Astrocyte (in vitro differentiated cells and primary cell): ENCODE results near the gene CAPZB. TPM values are rescaled to one million over a fixed set of nuclear protein-coding genes. Genes with fewer than 3 reads are reported as not detected.

Experiments
- DNase-seq: peaks from one replicate; pipeline ENCODE4 v3.0.0-alpha.2; 2010; ENCODE audit warnings: low read depth
- FAIRE-seq: peaks from 2 replicates; lab custom pipeline; 2011; peaks lifted over from hg19 to GRCh38; lab: Jason Lieb, UNC
- H2AFZ ChIP-seq: 2 replicates; pipeline ENCODE4 v1.6.0; 2012; ENCODE audit warnings: low read depth, low read length, inconsistent platforms
- H3K27ac ChIP-seq: 2 replicates; pipeline ENCODE4 v1.5.1; 2011; ENCODE audit warnings: low read depth, low read length, inconsistent platforms
- H3K27me3 ChIP-seq: 2 replicates; pipeline ENCODE4 v1.6.0; 2011; ENCODE audit warnings: low read length, inconsistent platforms; ENCODE audit not compliant: insufficient read depth
- H3K36me3 ChIP-seq: 2 replicates; pipeline ENCODE4 v1.5.1; 2011; ENCODE audit warnings: low read length, inconsistent platforms; ENCODE audit not compliant: insufficient read depth
- H3K4me1 ChIP-seq: 2 replicates; pipeline ENCODE4 v1.5.1; 2011; ENCODE audit warnings: low read length, inconsistent platforms; ENCODE audit not compliant: insufficient read depth
- H3K4me2 ChIP-seq: 2 replicates; pipeline ENCODE4 v1.6.0; 2012; ENCODE audit warnings: low read length, inconsistent platforms
- H3K4me3 ChIP-seq: 2 replicates; pipeline ENCODE4 v1.5.1; 2011; ENCODE audit warnings: low read depth, mild to moderate bottlenecking, low read length, inconsistent platforms; ENCODE audit not compliant: insufficient read depth
- H3K79me2 ChIP-seq: 2 replicates; pipeline ENCODE4 v1.6.0; 2012; ENCODE audit warnings: mild to moderate bottlenecking, low read length, inconsistent platforms; ENCODE audit not compliant: insufficient read depth
- H3K9ac ChIP-seq: 2 replicates; pipeline ENCODE4 v1.6.0; 2012; ENCODE audit warnings: mild to moderate bottlenecking, low read length, inconsistent platforms
- H3K9me3 ChIP-seq: 2 replicates; pipeline ENCODE4 v1.5.1; 2012; ENCODE audit warnings: low read depth, mild to moderate bottlenecking, low read length, inconsistent platforms; ENCODE audit not compliant: insufficient read depth
- H4K20me1 ChIP-seq: 2 replicates; pipeline ENCODE4 v1.6.0; 2012; ENCODE audit warnings: low read length, inconsistent platforms; ENCODE audit not compliant: insufficient read depth
- H3K27ac Mint-ChIP-seq: one replicate; pipeline ENCODE4 v1.8.0; 2021; ENCODE audit warnings: mild to moderate bottlenecking, mixed read lengths; ENCODE audit not compliant: unreplicated experiment
- H3K27me3 Mint-ChIP-seq: one replicate; pipeline ENCODE4 v1.8.0; 2021; ENCODE audit warnings: low read depth, mixed read lengths; ENCODE audit not compliant: unreplicated experiment
- H3K36me3 Mint-ChIP-seq: one replicate; pipeline ENCODE4 v1.8.0; 2021; ENCODE audit warnings: low read depth, mixed read lengths; ENCODE audit not compliant: unreplicated experiment
- H3K4me1 Mint-ChIP-seq: one replicate; pipeline ENCODE4 v1.8.0; 2021; ENCODE audit warnings: low read depth, mixed read lengths; ENCODE audit not compliant: unreplicated experiment
- H3K4me3 Mint-ChIP-seq: one replicate; pipeline ENCODE4 v1.8.0; 2021; ENCODE audit warnings: mild to moderate bottlenecking, moderate library complexity, mixed read lengths; ENCODE audit not compliant: unreplicated experiment
- H3K9me3 Mint-ChIP-seq: one replicate; pipeline ENCODE4 v1.8.0; 2021; ENCODE audit warnings: mild to moderate bottlenecking, mixed read lengths; ENCODE audit not compliant: unreplicated experiment
- EZH2 ChIP-seq: IDR thresholded peaks from 2 replicates; pipeline ENCODE4 v1.6.1; 2012; ENCODE audit warnings: mild to moderate bottlenecking, low read length, inconsistent platforms; ENCODE audit not compliant: insufficient read depth
- total RNA-seq: library from RNA; stranded (reverse); gene quantifications from 2 replicates; pipeline ENCODE4 v1.2.1, GENCODE V29; 2021
- TF ChIP-seq, protein P1 (sequence below): IDR thresholded peaks from 2 replicates; pipeline ENCODE4 v1.5.1; 2011; ENCODE audit warnings: low read depth, mild to moderate bottlenecking, inconsistent platforms, low read length, moderate library complexity; ENCODE audit not compliant: insufficient read depth

CAPZB gene
- total RNA-seq, 1 donor from 2014 or later = 458 TPM

DNA sequence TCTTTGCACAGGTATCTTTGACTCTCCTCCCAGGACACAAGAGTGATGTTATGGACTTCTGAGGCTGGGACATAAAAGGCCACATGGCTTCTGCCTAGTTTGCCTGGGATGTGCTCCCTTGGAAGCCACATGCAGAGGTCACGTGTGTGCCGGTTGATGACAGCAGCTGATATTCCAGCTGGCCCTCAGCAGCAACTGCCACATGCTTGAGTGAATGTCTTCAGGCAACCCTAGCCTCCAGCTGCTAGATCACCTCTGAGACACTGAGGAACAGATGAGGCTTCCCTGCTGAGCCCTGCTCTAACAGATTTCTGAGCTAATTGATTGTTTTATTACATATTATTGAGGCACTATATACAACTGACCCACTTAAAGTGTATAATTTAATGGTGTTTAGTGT is 185.1 kb downstream of the CAPZB start:
- H3K9me3 Mint-ChIP-seq = peaks cover 13% of the 10 kb centered on the region
- H3K36me3 Mint-ChIP-seq = peaks cover 30% of the 10 kb centered on the region
- TF ChIP-seq, protein P1, sequence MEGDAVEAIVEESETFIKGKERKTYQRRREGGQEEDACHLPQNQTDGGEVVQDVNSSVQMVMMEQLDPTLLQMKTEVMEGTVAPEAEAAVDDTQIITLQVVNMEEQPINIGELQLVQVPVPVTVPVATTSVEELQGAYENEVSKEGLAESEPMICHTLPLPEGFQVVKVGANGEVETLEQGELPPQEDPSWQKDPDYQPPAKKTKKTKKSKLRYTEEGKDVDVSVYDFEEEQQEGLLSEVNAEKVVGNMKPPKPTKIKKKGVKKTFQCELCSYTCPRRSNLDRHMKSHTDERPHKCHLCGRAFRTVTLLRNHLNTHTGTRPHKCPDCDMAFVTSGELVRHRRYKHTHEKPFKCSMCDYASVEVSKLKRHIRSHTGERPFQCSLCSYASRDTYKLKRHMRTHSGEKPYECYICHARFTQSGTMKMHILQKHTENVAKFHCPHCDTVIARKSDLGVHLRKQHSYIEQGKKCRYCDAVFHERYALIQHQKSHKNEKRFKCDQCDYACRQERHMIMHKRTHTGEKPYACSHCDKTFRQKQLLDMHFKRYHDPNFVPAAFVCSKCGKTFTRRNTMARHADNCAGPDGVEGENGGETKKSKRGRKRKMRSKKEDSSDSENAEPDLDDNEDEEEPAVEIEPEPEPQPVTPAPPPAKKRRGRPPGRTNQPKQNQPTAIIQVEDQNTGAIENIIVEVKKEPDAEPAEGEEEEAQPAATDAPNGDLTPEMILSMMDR = no peak
- no peak for TF ChIP-seq EZH2
- peaks cover 2% of the 10 kb centered on the region for H3K9me3 ChIP-seq
- H2AFZ ChIP-seq = no peak overlapping the region
- peaks cover 21% of the 10 kb centered on the region for H3K36me3 ChIP-seq
- H3K4me2 ChIP-seq = no peak overlapping the region
- H3K4me1 ChIP-seq = no peaks in the 10 kb centered on the region
- H4K20me1 ChIP-seq = no peaks in the 10 kb centered on the region
- DNase-seq = no peak
- H3K27me3 Mint-ChIP-seq = no peaks in the 10 kb centered on the region
- H3K4me3 ChIP-seq = no peak overlapping the region
- H3K79me2 ChIP-seq = no peaks in the 10 kb centered on the region
- no peak overlapping the region for H3K4me3 Mint-ChIP-seq
- no peak overlapping the region for H3K27ac ChIP-seq
- no peak overlapping the region for H3K27ac Mint-ChIP-seq
- H3K9ac ChIP-seq = no peak overlapping the region
- no peaks in the 10 kb centered on the region for H3K27me3 ChIP-seq
- H3K4me1 Mint-ChIP-seq = peaks cover 3% of the 10 kb centered on the region
- no peak for FAIRE-seq

DNA sequence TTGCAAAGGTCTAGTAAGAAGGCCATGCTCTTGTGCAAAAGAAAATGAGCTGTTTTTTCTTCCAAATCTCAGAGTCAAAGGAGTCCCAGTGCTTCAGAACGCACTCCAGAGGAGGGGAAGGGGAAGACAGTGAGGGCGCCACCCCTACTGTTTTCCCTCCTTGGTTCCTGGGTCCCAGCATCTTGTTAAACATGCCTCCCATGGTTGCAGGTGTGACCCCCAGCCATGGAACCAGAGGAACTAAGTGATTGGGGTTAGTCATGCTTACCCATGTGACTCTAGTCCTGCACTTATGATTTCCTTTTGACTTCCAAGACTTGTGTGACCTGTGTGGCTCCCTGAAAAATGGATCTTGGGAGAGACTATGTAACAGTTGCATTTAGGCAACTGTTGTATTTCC is 190.7 kb downstream of the CAPZB start:
- no peak overlapping the region for H2AFZ ChIP-seq
- no peak overlapping the region for H3K4me3 ChIP-seq
- Mint-ChIP-seq H3K27ac (no peak overlapping the region), H3K27me3 (peaks cover 2% of the 10 kb centered on the region), H3K4me3 (no peak overlapping the region), H3K36me3 (peaks cover 33% of the 10 kb centered on the region), H3K4me1 (peaks cover 3% of the 10 kb centered on the region), H3K9me3 (peaks cover 24% of the 10 kb centered on the region)
- no peak overlapping the region for H3K27ac ChIP-seq
- H3K27me3 ChIP-seq = no peaks in the 10 kb centered on the region
- TF ChIP-seq EZH2 = no peak
- TF ChIP-seq, protein P1 = no peak
- no peaks in the 10 kb centered on the region for H3K4me1 ChIP-seq
- no peaks in the 10 kb centered on the region for H3K36me3 ChIP-seq
- no peaks in the 10 kb centered on the region for H3K79me2 ChIP-seq
- peaks cover 11% of the 10 kb centered on the region for H3K9me3 ChIP-seq
- no peaks in the 10 kb centered on the region for H4K20me1 ChIP-seq
- H3K4me2 ChIP-seq = no peak overlapping the region
- no peak overlapping the region for H3K9ac ChIP-seq
- DNase-seq (no peak), FAIRE-seq (no peak)

DNA sequence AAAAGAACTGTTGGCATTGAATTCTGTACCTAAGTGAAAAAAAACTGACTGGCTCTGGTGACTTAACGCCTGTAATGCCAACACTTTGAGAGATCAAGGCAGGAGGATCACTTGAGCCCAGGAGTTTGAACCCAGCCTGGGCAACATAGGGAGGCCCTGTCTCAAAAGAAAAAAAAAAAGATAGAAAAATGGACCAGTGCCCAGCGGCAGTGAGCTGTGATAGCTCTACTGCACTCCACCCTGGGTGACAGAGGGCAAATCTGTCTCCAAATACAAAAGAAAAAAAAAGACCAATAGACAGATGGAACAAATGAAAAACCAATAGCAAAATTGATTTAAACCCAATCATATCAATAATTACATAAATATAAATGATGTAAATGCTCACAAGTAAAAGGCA is 196.1 kb downstream of the CAPZB start:
- DNase-seq (no peak), FAIRE-seq (no peak)
- H3K36me3 ChIP-seq = no peaks in the 10 kb centered on the region
- peak overlapping the region; percentile 84 for H2AFZ ChIP-seq
- Mint-ChIP-seq H3K36me3 (peaks cover 11% of the 10 kb centered on the region), H3K4me1 (no peaks in the 10 kb centered on the region), H3K27me3 (peaks cover 19% of the 10 kb centered on the region), H3K27ac (no peak overlapping the region), H3K9me3 (peaks cover 3% of the 10 kb centered on the region), H3K4me3 (no peak overlapping the region)
- no peak for TF ChIP-seq EZH2
- TF ChIP-seq, protein P1 = no peak
- H3K4me3 ChIP-seq = peak overlapping the region; percentile 57
- peaks cover 6% of the 10 kb centered on the region for H4K20me1 ChIP-seq
- no peak overlapping the region for H3K27ac ChIP-seq
- H3K4me1 ChIP-seq = no peaks in the 10 kb centered on the region
- no peak overlapping the region for H3K9ac ChIP-seq
- no peaks in the 10 kb centered on the region for H3K79me2 ChIP-seq
- peaks cover under 1% of the 10 kb centered on the region for H3K9me3 ChIP-seq
- no peaks in the 10 kb centered on the region for H3K27me3 ChIP-seq
- peak overlapping the region; percentile 95 for H3K4me2 ChIP-seq
